WERI-Rb-1 (cell line): ENCODE data around the gene RBM8A.
"Not testable (repeated sequence)": the region's sequence is repeated elsewhere in the genome, so short reads cannot be mapped to it uniquely, and the experiment has no call there.

ENCODE experiments used
- DNase-seq: peaks from one replicate; pipeline ENCODE4 v3.0.0-alpha.2; 2020
- H3K27ac ChIP-seq: fragments of 250-450 bp; sonication (Bioruptor Pico); 2 replicates; pipeline ENCODE4 v1.5.1; 2020; ENCODE audit warnings: mild to moderate bottlenecking, moderate library complexity
- H3K27me3 ChIP-seq: fragments of 250-450 bp; sonication (Bioruptor Pico); 2 replicates; pipeline ENCODE4 v1.5.1; 2021; ENCODE audit warnings: mild to moderate bottlenecking, low read depth, moderate library complexity; ENCODE audit not compliant: insufficient read depth, severe bottlenecking
- H3K36me3 ChIP-seq: fragments of 250-450 bp; sonication (Bioruptor Pico); 2 replicates; pipeline ENCODE4 v1.5.1; 2020; ENCODE audit warnings: mild to moderate bottlenecking, moderate library complexity
- H3K4me3 ChIP-seq: 2 replicates; pipeline ENCODE4 v1.5.1; 2011; ENCODE audit warnings: low read depth, mild to moderate bottlenecking, control low read depth, low read length
- H3K9me3 ChIP-seq: fragments of 250-450 bp; sonication (Bioruptor Pico); 2 replicates; pipeline ENCODE4 v1.5.1; 2021; ENCODE audit warnings: mild to moderate bottlenecking, moderate library complexity; ENCODE audit not compliant: severe bottlenecking
- TF ChIP-seq, protein P1 (sequence below): IDR thresholded peaks from 2 replicates; pipeline ENCODE4 v1.5.1; 2011; ENCODE audit warnings: low read depth, mild to moderate bottlenecking, control low read depth, inconsistent platforms, low read length

RBM8A gene

DNA sequence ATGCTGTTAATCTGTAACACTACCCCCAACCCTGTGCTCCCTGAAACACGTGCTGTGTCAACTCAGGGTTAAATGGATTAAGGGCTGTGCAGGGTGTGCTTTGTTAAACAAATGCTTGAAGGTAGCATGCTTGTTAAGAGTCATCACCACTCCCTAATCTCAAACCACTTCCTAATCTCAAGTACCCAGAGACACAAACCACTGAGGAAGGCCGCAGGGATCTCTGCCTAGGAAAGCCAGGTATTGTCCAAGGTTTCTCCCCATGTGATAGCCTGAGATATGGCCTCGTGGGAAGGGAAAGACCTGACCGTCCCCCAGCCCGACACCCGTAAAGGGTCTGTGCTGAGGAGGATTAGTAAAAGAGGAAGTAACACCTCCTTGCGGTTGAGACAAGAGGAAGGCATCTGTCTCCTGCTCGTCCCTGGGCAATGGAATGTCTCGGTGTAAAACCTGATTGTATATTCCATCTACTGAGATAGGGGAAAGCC, 5.3 kb upstream of the RBM8A start:
- DNase-seq = peak; percentile 79
- H3K4me3 ChIP-seq, H3K36me3 ChIP-seq, H3K27me3 ChIP-seq, H3K9me3 ChIP-seq: not testable (repeated sequence)
- TF ChIP-seq, protein P1, sequence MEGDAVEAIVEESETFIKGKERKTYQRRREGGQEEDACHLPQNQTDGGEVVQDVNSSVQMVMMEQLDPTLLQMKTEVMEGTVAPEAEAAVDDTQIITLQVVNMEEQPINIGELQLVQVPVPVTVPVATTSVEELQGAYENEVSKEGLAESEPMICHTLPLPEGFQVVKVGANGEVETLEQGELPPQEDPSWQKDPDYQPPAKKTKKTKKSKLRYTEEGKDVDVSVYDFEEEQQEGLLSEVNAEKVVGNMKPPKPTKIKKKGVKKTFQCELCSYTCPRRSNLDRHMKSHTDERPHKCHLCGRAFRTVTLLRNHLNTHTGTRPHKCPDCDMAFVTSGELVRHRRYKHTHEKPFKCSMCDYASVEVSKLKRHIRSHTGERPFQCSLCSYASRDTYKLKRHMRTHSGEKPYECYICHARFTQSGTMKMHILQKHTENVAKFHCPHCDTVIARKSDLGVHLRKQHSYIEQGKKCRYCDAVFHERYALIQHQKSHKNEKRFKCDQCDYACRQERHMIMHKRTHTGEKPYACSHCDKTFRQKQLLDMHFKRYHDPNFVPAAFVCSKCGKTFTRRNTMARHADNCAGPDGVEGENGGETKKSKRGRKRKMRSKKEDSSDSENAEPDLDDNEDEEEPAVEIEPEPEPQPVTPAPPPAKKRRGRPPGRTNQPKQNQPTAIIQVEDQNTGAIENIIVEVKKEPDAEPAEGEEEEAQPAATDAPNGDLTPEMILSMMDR = peak; percentile 10; the same call in 1 of the 2 replicates
- H3K27ac ChIP-seq = peak overlapping the region; percentile 72

DNA sequence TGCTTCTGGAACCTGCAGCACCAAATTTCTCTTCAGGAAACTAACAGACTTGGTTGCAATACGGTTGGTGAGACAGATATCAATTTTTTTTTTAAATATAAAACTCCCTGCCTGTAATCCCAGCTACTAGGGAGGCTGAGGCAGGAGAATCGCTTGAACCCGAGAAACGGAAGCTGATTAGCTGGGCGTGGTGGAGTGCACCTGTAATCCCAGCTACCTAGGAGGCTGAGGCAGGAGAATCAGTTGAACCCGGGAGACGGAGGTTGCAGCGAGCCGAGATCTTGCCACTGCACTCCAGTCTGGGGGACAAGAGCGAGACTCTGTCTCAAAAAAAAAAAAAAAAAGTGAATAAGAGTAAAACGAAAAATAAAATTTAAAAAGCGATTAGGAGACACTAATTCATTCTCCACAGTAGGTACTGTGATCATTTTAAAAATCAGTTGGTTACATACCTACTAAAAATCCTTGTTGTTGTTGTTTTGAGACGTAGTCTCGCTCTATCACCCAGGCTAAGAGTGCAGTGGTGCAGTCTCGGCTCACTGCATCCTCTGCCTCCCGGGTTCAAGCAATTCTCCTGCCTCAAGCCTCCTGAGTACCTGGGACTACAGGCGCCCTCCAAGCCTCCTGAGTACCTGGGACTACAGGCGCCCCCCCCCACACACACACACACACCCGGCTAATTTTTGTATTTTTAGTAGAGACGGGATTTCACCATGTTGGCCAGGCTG, 796 bp upstream of the RBM8A start:
- H3K36me3 ChIP-seq = peaks cover 22% of the 10 kb centered on the region
- H3K9me3 ChIP-seq = no peaks in the 10 kb centered on the region
- TF ChIP-seq, protein P1 = no peak

DNA sequence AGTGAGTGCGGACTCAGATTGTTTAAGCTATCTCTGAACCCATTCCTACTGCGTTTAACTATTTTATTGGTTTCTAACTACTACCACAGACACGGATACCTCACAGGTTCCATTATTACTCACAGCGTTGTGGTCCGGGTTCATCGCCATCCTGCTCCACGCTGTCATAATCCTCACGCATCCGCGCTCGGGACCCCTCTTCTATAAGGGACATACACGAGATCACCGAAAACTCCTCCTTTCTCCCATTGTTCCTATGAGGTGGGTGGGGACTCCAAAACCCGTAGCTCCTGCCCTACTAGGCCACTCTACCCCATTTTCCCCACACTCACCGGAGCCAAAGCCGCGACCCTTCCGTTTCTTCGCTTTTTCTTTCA, 610 bp downstream of the RBM8A start:
- DNase-seq = no peak
- peak overlapping the region; percentile 78 for H3K4me3 ChIP-seq
- no peaks in the 10 kb centered on the region for H3K27me3 ChIP-seq
- no peaks in the 10 kb centered on the region for H3K9me3 ChIP-seq
- H3K27ac ChIP-seq = peak overlapping the region; percentile 95
- H3K36me3 ChIP-seq = peaks cover 33% of the 10 kb centered on the region
- TF ChIP-seq, protein P1 = no peak

More for the DNA sequence above, 796 bp upstream of the RBM8A start:
- H3K27ac ChIP-seq = peak overlapping the region; percentile 95
- DNase-seq = peak; percentile 40
- H3K4me3 ChIP-seq = peak overlapping the region; percentile 78
- no peaks in the 10 kb centered on the region for H3K27me3 ChIP-seq

DNA sequence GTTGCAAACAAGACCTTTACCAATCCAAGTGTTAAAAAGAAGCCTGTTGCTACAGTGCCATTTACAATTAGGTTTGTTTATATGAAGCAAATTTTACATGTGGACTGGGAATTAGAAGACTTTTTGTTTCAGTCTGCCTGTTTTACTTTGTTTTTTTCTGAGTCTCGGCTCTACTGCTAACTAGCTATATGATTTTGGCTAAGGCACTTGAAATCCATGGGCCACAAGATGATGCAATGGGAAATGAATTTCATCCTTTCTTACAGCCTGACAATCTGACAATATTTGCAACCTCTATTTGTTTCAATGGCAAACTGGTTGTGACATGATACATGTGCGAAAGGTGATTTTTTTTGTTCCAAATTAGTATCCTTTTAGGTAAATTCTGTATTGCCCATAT, 5.0 kb downstream of the RBM8A start:
- no peaks in the 10 kb centered on the region for H3K9me3 ChIP-seq
- no peak overlapping the region for H3K4me3 ChIP-seq
- H3K27ac ChIP-seq = no peak overlapping the region
- H3K36me3 ChIP-seq = peaks cover 43% of the 10 kb centered on the region
- TF ChIP-seq, protein P1 = no peak
- H3K27me3 ChIP-seq = no peaks in the 10 kb centered on the region
- DNase-seq = no peak

DNA sequence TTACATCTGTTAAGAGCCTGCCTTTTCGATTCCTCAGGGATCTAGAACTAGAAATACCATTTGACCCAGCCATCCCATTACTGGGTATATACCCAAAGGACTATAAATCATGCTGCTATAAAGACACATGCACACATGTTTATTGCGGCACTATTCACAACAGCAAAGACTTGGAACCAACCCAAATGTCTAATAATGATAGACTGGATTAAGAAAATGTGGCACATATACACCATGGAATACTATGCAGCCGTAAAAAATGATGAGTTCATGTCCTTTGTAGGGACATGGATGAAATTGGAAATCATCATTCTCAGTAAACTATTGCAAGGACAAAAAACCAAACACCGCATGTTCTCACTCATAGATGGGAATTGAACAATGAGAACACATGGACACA, 7.0 kb downstream of the RBM8A start:
- H3K27ac ChIP-seq, H3K4me3 ChIP-seq, H3K27me3 ChIP-seq, H3K9me3 ChIP-seq, DNase-seq: not testable (repeated sequence)
- peaks cover 44% of the 10 kb centered on the region for H3K36me3 ChIP-seq

DNA sequence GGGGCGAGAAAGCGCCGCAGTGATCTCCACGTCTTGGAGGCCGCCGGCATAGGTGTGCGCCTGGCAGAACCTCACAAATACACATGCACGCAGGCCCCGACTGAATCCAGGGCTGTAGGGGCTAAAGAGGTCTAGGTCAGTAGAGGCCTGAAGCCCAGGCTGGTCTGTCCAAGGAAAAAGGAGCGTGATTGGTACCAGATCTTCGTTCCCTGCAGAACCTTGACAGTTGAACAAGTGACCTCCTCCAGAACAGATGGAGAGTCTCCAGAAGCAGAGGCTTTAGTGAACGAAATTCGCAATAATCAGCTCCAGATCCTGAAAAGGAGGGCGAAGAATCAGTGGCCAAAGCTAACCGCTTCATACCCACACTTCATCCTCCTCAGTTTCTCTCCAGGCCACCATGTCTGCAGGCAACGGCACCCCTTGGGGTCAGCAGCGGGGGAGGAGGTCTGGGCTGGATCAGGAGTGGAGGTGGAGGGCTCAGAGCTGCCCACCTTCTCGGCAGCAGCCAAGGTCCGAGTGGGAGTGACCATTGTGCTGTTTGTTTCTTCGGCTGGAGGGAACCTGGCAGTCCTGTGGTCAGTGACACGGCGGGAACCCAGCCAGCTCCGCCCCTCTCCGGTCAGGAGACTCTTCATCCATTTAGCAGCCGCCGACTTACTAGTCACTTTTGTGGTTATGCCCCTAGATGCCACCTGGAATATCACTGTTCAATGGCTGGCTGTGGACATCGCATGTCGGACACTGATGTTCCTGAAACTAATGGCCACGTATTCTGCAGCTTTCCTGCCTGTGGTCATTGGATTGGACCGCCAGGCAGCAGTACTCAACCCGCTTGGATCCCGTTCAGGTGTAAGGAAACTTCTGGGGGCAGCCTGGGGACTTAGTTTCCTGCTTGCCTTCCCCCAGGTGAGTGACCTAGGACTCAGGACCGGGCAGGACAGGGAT, 8.0 kb downstream of the RBM8A start:
- Histone ChIP-seq H3K36me3 (peaks cover 51% of the 10 kb centered on the region), H3K9me3 (no peaks in the 10 kb centered on the region), H3K4me3 (peak overlapping the region; percentile 65), H3K27ac (peak overlapping the region; percentile 88), H3K27me3 (no peaks in the 10 kb centered on the region)
- peak; percentile 83 for DNase-seq
- TF ChIP-seq, protein P1 = no peak
